GM18507 (cell line): ENCODE measurements around the gene CYP26B1.
"Not testable (repeated sequence)": the region's sequence is repeated elsewhere in the genome, so short reads cannot be mapped to it uniquely, and the experiment has no call there.

ENCODE experiments used
- DNase-seq: peaks from one replicate; pipeline ENCODE4 v3.0.0; 2011; ENCODE audit warnings: low read depth; ENCODE audit not compliant: insufficient read length; ENCODE audit errors: extremely low spot score
- FAIRE-seq: peaks from 2 replicates; lab custom pipeline; 2011; peaks lifted over from hg19 to GRCh38; lab: Jason Lieb, UNC

CYP26B1 gene

GRCh38 chr2:72089537-72089936, 58.1 kb downstream of the CYP26B1 start:
- FAIRE-seq: no peak

GRCh38 chr2:72089028-72089427, 58.6 kb downstream of the CYP26B1 start:
- DNase-seq (no peak), FAIRE-seq (no peak)

More at GRCh38 chr2:72089537-72089936, 58.1 kb downstream of the CYP26B1 start:
- no peak for DNase-seq

GRCh38 chr2:72086871-72087633, 60.6 kb downstream of the CYP26B1 start:
- not testable (repeated sequence) for DNase-seq

GRCh38 chr2:72085513-72085912, 62.1 kb downstream of the CYP26B1 start:
- FAIRE-seq (no peak), DNase-seq (no peak)

More at GRCh38 chr2:72086871-72087633, 60.6 kb downstream of the CYP26B1 start:
- FAIRE-seq: not testable (repeated sequence)

GRCh38 chr2:72085036-72085435, 62.6 kb downstream of the CYP26B1 start:
- FAIRE-seq: no peak
- DNase-seq: no peak

- DNase-seq: no peak
- no peak for FAIRE-seq
Measured at GRCh38 chr2:72084584-72084976, 63.1 kb downstream of the CYP26B1 start.

- no peak for DNase-seq
- no peak for FAIRE-seq
Measured at GRCh38 chr2:72083751-72084583, 63.7 kb downstream of the CYP26B1 start.

GRCh38 chr2:72082887-72083286, 64.8 kb downstream of the CYP26B1 start:
- FAIRE-seq (no peak), DNase-seq (no peak)

- DNase-seq: no peak
- FAIRE-seq: no peak
Measured at GRCh38 chr2:72082021-72082601, 65.6 kb downstream of the CYP26B1 start.

- no peak for FAIRE-seq
- no peak for DNase-seq
Measured at GRCh38 chr2:72081451-72081850, 66.2 kb downstream of the CYP26B1 start.

- DNase-seq (no peak), FAIRE-seq (no peak)
Measured at GRCh38 chr2:72080286-72081145, 67.1 kb downstream of the CYP26B1 start.
